Measurements from ENCODE around the gene BUB3.
"Not testable (repeated sequence)": the region's sequence is repeated elsewhere in the genome, so short reads cannot be mapped to it uniquely, and the experiment has no call there.

BUB3 gene

GRCh38 chr10:123154711-123155505, 706 bp downstream of the BUB3 start:
- no peak for DNase-seq

- no peak for DNase-seq
These were observed 1.9 kb downstream of the BUB3 start for GRCh38 chr10:123156078-123156477.

- no peak for DNase-seq
These were observed 3.0 kb downstream of the BUB3 start for GRCh38 chr10:123157210-123157609.

- no peak for DNase-seq
These were observed 4.5 kb downstream of the BUB3 start for GRCh38 chr10:123158682-123159081.

- DNase-seq, result no peak
These were observed 6.2 kb downstream of the BUB3 start for GRCh38 chr10:123160311-123160980.

GRCh38 chr10:123164319-123164718, 10.1 kb downstream of the BUB3 start:
- DNase-seq, result no peak

GRCh38 chr10:123165445-123166072, 11.4 kb downstream of the BUB3 start:
- DNase-seq, result no peak

- no peak for DNase-seq
These were observed 12.4 kb downstream of the BUB3 start for GRCh38 chr10:123166618-123167017.

GRCh38 chr10:123170961-123171360, 16.8 kb downstream of the BUB3 start:
- no peak for DNase-seq

- DNase-seq, result not testable (repeated sequence)
These were observed 17.4 kb downstream of the BUB3 start for GRCh38 chr10:123171616-123172015.

GRCh38 chr10:123175389-123176387, 21.5 kb downstream of the BUB3 start:
- DNase-seq, result no peak

- not testable (repeated sequence) for DNase-seq
These were observed 24.2 kb downstream of the BUB3 start for GRCh38 chr10:123178390-123178789.

- no peak for DNase-seq
These were observed 26.2 kb downstream of the BUB3 start for GRCh38 chr10:123180101-123181090.

- DNase-seq, result no peak
These were observed 29.5 kb downstream of the BUB3 start for GRCh38 chr10:123183724-123184123.

- no peak for DNase-seq
These were observed 33.6 kb downstream of the BUB3 start for GRCh38 chr10:123187781-123188180.

- no peak for DNase-seq
These were observed 37.7 kb downstream of the BUB3 start for GRCh38 chr10:123191886-123192285.

- DNase-seq, result no peak
These were observed 39.9 kb downstream of the BUB3 start for GRCh38 chr10:123194056-123194455.

- DNase-seq, result no peak
These were observed 46.3 kb downstream of the BUB3 start for GRCh38 chr10:123200531-123200930.

GRCh38 chr10:123202506-123202905, 48.3 kb downstream of the BUB3 start:
- DNase-seq, result no peak

GRCh38 chr10:123203393-123204126, 49.4 kb downstream of the BUB3 start:
- DNase-seq, result no peak

GRCh38 chr10:123204127-123204461, 49.9 kb downstream of the BUB3 start:
- DNase-seq, result no peak
